GM23248 (cell line): ENCODE measurements around the gene ABHD12B.

ENCODE experiments used
- EZH2 ChIP-seq: fragments of 200-600 bp; sonication (generic); IDR thresholded peaks from 2 replicates; pipeline ENCODE4 v1.6.1; 2018; ENCODE audit warnings: antibody characterized with exemption, mild to moderate bottlenecking; ENCODE audit not compliant: insufficient read depth, poor library complexity, severe bottlenecking
- EZH2phosphoT487 ChIP-seq: fragments of 200-600 bp; sonication (generic); IDR thresholded peaks from 2 replicates; pipeline ENCODE4 v1.6.1; 2018; ENCODE audit warnings: antibody characterized with exemption, moderate library complexity, mild to moderate bottlenecking, low read depth; ENCODE audit not compliant: insufficient read depth

DNA sequence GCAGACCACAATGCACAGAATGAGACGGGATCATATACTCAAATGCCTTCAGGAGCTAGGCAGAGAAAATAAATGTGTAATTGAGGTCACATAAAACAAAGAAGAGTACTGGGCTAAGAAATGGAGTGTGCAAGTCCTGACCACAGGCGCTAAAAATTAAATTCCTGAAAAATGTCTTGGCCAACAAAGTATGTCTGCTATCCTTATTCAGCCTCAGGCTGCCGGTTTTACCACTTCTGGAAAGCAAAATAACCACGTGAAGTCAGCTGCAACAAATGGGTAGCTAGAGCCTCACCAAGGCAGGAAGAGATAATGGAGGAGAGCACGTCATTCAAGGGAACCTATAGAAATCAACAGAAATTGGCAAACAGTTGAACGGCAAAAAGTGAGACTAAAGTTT is 69.3 kb downstream of the ABHD12B start:
- no peak for TF ChIP-seq EZH2phosphoT487
- no peak for TF ChIP-seq EZH2
